PFSK-1 (cell line): Measurements from ENCODE around the gene AADAT.

Experiments
- POLR2AphosphoS5 ChIP-seq: IDR thresholded peaks from 2 replicates; pipeline ENCODE4 v1.6.1; 2012; ENCODE audit warnings: low read depth, mild to moderate bottlenecking, control low read depth, low read length, moderate library complexity
- TAF1 ChIP-seq: IDR thresholded peaks from 2 replicates; pipeline ENCODE4 v1.6.1; 2012; ENCODE audit warnings: low read length, control low read depth, borderline replicate concordance; ENCODE audit not compliant: insufficient read depth
- TF ChIP-seq, protein P1 (sequence below), 2 experiments: IDR thresholded peaks; 2 replicates each; pipeline versions ENCODE4 v1.6.1 to v1.8.0; 2011 to 2012; ENCODE audit warnings: low read depth in 2 of 2, low read length in 2 of 2, control low read depth in 1 of 2, inconsistent platforms in 1 of 2, mild to moderate bottlenecking in 1 of 2, moderate library complexity in 1 of 2; ENCODE audit not compliant: insufficient read depth in 1 of 2

DNA sequence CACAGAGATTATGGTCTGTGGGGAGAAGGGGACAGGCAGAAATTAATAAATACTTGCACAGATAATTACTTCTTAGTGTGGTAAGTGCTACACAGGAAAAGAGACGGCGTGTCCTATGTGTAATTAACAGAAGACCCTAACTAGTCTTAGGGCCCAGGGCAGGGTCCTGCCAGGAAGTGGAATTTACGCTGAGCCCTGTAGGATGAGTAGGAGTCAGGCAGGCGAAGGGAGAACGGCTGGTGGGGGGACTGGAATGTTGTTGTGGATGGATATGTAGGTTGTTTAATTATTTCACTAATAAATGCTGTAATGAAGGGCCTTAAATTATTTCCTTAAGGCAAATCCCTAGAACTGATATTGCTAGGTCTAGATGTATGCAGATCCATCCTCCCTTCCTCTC lies 36.8 kb downstream of the AADAT start:
- TF ChIP-seq, protein P1, sequence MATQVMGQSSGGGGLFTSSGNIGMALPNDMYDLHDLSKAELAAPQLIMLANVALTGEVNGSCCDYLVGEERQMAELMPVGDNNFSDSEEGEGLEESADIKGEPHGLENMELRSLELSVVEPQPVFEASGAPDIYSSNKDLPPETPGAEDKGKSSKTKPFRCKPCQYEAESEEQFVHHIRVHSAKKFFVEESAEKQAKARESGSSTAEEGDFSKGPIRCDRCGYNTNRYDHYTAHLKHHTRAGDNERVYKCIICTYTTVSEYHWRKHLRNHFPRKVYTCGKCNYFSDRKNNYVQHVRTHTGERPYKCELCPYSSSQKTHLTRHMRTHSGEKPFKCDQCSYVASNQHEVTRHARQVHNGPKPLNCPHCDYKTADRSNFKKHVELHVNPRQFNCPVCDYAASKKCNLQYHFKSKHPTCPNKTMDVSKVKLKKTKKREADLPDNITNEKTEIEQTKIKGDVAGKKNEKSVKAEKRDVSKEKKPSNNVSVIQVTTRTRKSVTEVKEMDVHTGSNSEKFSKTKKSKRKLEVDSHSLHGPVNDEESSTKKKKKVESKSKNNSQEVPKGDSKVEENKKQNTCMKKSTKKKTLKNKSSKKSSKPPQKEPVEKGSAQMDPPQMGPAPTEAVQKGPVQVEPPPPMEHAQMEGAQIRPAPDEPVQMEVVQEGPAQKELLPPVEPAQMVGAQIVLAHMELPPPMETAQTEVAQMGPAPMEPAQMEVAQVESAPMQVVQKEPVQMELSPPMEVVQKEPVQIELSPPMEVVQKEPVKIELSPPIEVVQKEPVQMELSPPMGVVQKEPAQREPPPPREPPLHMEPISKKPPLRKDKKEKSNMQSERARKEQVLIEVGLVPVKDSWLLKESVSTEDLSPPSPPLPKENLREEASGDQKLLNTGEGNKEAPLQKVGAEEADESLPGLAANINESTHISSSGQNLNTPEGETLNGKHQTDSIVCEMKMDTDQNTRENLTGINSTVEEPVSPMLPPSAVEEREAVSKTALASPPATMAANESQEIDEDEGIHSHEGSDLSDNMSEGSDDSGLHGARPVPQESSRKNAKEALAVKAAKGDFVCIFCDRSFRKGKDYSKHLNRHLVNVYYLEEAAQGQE (IDR thresholded peaks at IDR 0.05; ENCODE audit: insufficient read depth in 1 of 2, low read depth in 2 of 2, low read length in 2 of 2) = no peak
- no peak for TF ChIP-seq POLR2AphosphoS5
- TF ChIP-seq TAF1 = no peak
